ENCODE data around the gene ARRB1.
A peak's percentile ranks its signal among the peaks of the same experiment; 100 is the strongest.
"Not testable (repeated sequence)": the region's sequence is repeated elsewhere in the genome, so short reads cannot be mapped to it uniquely, and the experiment has no call there.

The ARRB1 gene

GRCh38 chr11:75344186-75344585, 7.3 kb downstream of the ARRB1 start:
- FAIRE-seq (no peak), DNase-seq (ENCODE audit: low spot score) (no peak)

GRCh38 chr11:75342966-75343870, 8.2 kb downstream of the ARRB1 start:
- no peak for FAIRE-seq
- DNase-seq (ENCODE audit: low spot score) = no peak

DNA sequence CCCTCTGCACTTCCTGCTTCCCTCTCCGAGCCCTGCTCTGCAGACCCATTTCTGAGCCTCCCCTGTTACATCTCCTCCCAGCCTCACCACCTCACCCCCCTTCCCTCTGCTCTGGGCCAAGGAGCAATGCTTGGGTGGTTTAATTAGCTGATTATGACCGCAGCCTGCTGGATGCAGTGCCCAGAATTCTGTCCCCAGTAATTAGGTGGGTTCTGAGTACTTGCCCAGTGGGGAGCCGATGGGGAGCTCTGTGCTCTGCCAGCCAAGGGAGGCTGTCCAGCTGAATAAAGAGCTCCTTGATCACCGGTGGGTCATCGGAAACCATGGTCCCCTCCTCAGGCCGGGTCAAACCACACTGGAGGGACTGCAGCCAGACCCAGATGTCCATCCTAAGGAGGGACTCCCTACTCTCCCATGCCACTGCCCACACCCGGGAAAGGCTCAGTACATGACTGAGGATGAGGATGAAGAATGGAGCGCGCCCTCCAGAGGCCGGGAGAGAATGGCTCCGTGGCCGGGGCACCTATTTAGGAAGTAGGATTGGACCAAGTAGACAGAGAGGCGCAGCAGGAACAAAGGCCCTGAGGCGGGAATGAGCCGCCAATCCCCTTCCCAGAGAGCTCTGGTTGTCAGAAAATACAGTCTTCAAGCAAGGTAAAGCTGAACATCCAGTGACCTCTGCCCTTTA, 9.1 kb downstream of the ARRB1 start:
- DNase-seq (ENCODE audit: low spot score) (no peak), FAIRE-seq (no peak)

DNA sequence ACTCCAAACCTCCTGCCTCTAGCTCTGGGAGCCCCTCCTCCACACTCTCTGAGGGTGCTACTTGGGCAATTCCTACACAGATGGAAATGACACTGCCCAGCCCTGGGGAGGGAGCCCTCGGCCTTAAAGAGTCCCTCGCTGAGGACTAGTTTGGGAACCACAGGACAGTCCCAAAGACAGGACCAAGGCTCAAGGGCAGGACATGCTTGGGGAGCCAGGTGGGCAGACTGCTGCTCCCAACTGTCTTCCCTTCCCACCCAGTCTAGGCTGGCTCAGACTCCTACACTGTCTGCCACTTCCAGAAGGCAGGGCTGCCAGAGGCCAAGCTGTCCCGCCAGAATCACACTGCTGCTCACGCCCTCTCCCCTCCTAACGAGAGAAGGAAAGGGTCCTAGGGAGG, 9.8 kb downstream of the ARRB1 start:
- FAIRE-seq (no peak), DNase-seq (ENCODE audit: low spot score) (no peak)

DNA sequence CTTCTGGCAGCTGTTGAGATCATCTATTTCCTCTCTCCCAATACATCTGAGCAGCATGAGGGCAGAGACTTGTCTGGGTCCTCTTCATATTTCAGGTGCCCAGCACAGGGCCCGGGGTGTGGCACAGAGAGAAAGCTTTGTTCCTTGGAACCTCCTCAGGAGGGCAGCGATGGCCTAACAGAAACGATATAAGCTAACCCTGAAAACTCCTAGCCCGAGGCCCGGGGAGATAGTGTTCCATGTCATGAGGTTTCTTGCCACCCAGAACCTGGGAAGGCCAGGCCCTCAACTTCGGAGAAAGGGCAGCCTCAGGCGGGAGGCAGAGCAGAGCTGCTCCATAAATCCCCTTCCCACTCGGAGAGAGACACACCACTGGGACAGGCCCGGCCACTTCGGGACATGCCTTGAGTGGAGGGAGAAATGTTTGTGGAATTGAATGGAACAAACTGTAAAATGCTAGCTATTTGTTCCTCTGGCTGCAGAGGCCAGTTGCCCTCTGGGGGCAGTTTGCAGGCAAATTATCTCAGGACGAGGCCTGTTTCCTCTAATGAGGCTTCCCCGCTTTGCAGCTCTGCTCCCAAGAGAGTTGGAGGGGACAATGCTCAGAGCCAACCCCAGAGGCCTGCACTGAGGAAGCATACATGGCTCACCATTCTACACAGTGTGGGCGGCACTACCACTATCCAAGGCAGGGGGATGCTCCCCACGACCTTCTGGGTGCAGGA, 11.6 kb downstream of the ARRB1 start:
- no peak for DNase-seq (ENCODE audit: low spot score)
- FAIRE-seq = no peak

- DNase-seq (ENCODE audit: low spot score) (no peak), FAIRE-seq (no peak)
These were observed 12.8 kb downstream of the ARRB1 start for GRCh38 chr11:75338516-75339208.

DNA sequence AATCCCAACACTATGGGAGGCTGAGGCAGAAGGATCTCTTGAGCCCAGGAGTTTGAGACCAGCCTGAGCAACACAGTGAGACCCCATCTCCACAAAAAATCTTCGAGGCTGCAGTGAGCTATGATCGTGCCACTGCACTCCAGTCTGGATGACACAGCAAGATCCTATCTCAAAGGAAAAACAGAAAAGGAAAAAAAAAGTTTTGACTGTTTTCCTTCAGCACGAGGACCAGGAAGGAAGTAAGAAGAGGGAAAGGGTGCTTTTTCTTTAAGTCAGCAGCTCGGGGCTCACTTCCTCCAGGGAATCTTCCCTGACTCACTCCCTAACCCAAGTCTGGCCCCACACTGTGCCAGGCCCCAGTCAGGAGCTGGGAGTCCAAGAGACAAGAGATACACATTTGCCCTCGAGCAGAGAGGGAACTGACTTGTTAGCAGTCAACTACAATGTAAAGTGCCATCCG, 14.2 kb downstream of the ARRB1 start:
- DNase-seq (ENCODE audit: low spot score) (no peak), FAIRE-seq (no peak)

DNA sequence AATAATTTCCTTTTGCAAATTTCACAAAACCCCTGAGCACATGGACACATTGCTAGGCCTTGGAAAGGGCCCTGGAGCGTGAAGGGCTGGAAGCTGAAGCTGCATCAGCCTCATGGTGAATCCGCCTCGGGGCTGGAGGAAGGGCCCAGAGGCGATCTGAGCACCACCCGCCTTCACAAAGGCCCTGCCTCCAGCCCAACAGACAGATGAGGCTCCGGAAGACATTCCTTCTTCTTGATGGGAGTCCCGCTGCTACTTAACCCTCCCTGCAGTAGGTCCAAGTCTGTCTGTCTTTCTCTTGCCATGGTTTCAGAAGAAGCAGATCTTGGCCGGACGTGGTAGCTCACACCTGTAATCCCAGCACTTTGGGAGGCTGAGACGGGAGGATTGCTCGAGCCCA, 16.5 kb downstream of the ARRB1 start:
- DNase-seq (ENCODE audit: low spot score) (no peak), FAIRE-seq (no peak)

DNA sequence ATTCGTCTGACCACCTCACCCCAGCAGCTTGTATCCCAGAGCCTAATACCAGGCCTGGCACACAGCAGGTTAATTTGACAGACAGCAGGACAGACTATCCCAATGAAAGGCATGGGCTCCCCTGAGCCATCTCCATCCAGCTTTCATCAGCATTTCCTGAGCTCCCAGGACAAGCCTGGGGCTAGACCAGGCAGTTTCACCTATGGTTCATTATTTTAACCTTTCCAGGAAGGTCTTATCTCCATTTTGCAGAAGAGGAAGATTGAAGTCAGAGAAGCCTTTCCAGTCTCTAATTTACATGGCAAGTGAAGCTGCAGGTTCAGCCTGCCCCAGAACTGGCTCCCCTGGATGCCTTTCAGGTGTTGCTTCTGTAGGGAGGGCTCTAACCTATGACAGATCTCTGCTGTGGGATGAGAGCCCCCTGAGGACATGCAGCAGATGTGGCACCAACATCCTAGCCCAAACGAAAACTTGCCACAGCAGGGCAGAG, 17.0 kb downstream of the ARRB1 start:
- DNase-seq (ENCODE audit: low spot score) (no peak), FAIRE-seq (no peak)

DNA sequence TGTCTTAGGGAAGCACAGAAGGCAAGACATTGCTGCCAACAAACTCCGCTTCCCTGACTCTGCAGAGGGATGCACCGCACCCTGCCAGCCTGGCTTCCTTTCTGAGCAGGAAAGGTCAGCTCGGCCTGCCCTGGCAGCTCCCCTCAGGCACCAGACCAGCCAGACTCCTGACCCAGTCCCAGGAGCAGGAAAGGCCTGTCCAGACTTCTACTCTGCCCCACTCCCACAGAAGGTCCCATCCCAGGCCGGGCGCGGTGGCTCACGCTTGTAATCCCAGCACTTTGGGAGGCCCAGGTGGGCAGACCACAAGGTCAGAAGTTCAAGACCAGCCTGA, 17.7 kb downstream of the ARRB1 start:
- FAIRE-seq (no peak), DNase-seq (ENCODE audit: low spot score) (no peak)

GRCh38 chr11:75333022-75333806, 18.2 kb downstream of the ARRB1 start:
- no peak for DNase-seq (ENCODE audit: low spot score)
- no peak for FAIRE-seq

GRCh38 chr11:75331761-75332160, 19.7 kb downstream of the ARRB1 start:
- DNase-seq (ENCODE audit: low spot score); FAIRE-seq: not testable (repeated sequence)

DNA sequence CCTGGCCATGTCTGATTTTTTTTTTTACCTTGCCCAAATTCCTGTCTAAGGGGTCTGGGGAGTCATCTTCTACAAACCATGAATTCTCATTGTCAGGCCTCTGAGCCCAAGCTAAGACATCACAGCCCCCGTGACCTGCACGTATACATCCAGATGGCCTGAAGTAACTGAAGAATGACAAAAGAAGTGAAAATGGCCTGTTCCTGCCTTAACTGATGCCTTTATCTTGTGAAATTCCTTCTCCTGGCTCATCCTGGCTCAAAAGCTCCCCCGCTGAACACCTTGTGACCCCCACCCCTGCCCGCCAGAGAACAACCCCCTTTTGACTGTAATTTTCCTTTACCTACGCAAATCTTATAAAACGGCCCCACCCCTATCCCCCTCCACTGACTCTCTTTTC, 20.2 kb downstream of the ARRB1 start:
- FAIRE-seq; DNase-seq (ENCODE audit: low spot score): not testable (repeated sequence)

- not testable (repeated sequence) for DNase-seq (ENCODE audit: low spot score); FAIRE-seq
These were observed 20.6 kb downstream of the ARRB1 start for GRCh38 chr11:75330886-75331285.

DNA sequence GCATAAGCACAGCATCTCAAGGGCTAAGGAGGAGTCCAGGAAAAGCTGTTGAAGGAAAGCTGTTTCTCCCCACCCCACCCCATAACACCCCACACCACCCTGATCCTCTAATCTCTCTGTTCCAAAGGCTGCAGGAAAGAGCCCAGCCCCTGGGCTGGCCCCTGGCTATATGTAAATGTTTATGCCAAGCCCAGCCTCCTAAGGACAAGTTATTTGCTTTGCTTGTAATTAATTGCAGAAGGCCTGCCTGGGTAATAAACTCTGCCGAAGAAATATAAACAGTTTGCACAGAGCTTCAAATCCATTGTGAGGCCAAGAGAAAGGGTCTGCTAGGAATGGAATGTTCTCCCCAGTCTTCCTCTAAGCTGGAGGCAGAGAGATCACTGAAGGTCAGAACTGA, 21.2 kb downstream of the ARRB1 start:
- FAIRE-seq (no peak), DNase-seq (ENCODE audit: low spot score) (no peak)

- DNase-seq (ENCODE audit: low spot score) = peak; percentile 62
- no peak for FAIRE-seq
These were observed 22.8 kb downstream of the ARRB1 start for GRCh38 chr11:75328426-75329277.

- FAIRE-seq (no peak), DNase-seq (ENCODE audit: low spot score) (peak; percentile 64)
These were observed 25.0 kb downstream of the ARRB1 start for GRCh38 chr11:75326439-75326810.

GRCh38 chr11:75325713-75326438, 25.6 kb downstream of the ARRB1 start:
- FAIRE-seq (no peak), DNase-seq (ENCODE audit: low spot score) (peak; percentile 95)

- no peak for DNase-seq (ENCODE audit: low spot score)
- no peak for FAIRE-seq
These were observed 26.7 kb downstream of the ARRB1 start for GRCh38 chr11:75324740-75325139.
